Hepatocyte (in vitro differentiated cells): ENCODE measurements around the gene FRMPD4. TPM values are rescaled to one million over a fixed set of nuclear protein-coding genes. Genes with fewer than 3 reads are reported as not detected.

ENCODE experiments used
- DNase-seq: peaks from one replicate; pipeline ENCODE4 v3.0.0-alpha.2; 2016; ENCODE audit warnings: low spot score
- H2AFZ ChIP-seq: fragments of 200-600 bp; sonication (generic); 2 replicates; pipeline ENCODE4 v1.6.0; 2016; ENCODE audit warnings: antibody characterized with exemption, mild to moderate bottlenecking
- H3K27ac ChIP-seq: fragments of 200-600 bp; sonication (generic); 2 replicates; pipeline ENCODE4 v1.5.1; 2016; ENCODE audit warnings: mild to moderate bottlenecking
- H3K27me3 ChIP-seq: fragments of 200-600 bp; sonication (generic); 2 replicates; pipeline ENCODE4 v1.6.1; 2016
- H3K36me3 ChIP-seq: fragments of 200-600 bp; sonication (generic); replicated peaks from 2 replicates; pipeline ENCODE4 v1.5.1; 2016; ENCODE audit warnings: low read depth; ENCODE audit not compliant: insufficient read depth
- H3K4me1 ChIP-seq: fragments of 200-600 bp; sonication (generic); 2 replicates; pipeline ENCODE4 v1.5.1; 2016; ENCODE audit warnings: mild to moderate bottlenecking, moderate library complexity; ENCODE audit not compliant: insufficient read depth
- H3K4me2 ChIP-seq: fragments of 200-600 bp; sonication (generic); 2 replicates; pipeline ENCODE4 v1.6.0; 2016
- H3K4me3 ChIP-seq: fragments of 200-600 bp; sonication (generic); 2 replicates; pipeline ENCODE4 v1.5.1; 2016; ENCODE audit warnings: mild to moderate bottlenecking
- H3K79me2 ChIP-seq: fragments of 200-600 bp; sonication (generic); 2 replicates; pipeline ENCODE4 v1.6.0; 2017; ENCODE audit warnings: mild to moderate bottlenecking
- H3K9me2 ChIP-seq: fragments of 200-600 bp; sonication (generic); replicated peaks from 2 replicates; pipeline ENCODE4 v1.6.0; 2017; ENCODE audit warnings: mild to moderate bottlenecking; ENCODE audit not compliant: insufficient read depth
- H3K9me3 ChIP-seq: fragments of 200-600 bp; sonication (generic); 2 replicates; pipeline ENCODE4 v1.5.1; 2016; ENCODE audit warnings: low read depth, mild to moderate bottlenecking
- H4K20me1 ChIP-seq: fragments of 200-600 bp; sonication (generic); 2 replicates; pipeline ENCODE4 v1.6.0; 2016; ENCODE audit warnings: mild to moderate bottlenecking; ENCODE audit not compliant: insufficient read depth, poor library complexity, severe bottlenecking
- CTCF ChIP-seq: fragments of 200-600 bp; sonication (generic); IDR thresholded peaks from 2 replicates; pipeline ENCODE4 v1.5.1; 2016; ENCODE audit warnings: antibody characterized with exemption, mild to moderate bottlenecking; ENCODE audit not compliant: poor library complexity
- EZH2 ChIP-seq: fragments of 200-600 bp; sonication (generic); IDR thresholded peaks from 2 replicates; pipeline ENCODE4 v1.6.1; 2016; ENCODE audit warnings: antibody characterized with exemption, mild to moderate bottlenecking, borderline replicate concordance
- EZH2phosphoT487 ChIP-seq: fragments of 200-600 bp; sonication (generic); IDR thresholded peaks from one replicate; pipeline ENCODE4 v1.6.1; 2018; ENCODE audit warnings: antibody characterized with exemption, mild to moderate bottlenecking, low read depth, moderate library complexity; ENCODE audit not compliant: unreplicated experiment, severe bottlenecking
- WGBS: methylation state at CpG from one replicate; pipeline ENCODE4 v1.1.6; 2016; ENCODE audit warnings: low lambda C conversion rate; ENCODE audit errors: missing lambda C conversion rate; 5-methylcytosine and 5-hydroxymethylcytosine counted together
- polyA plus RNA-seq: library from polyadenylated mRNA; unstranded; fragments of >200 nt; fragmentation: Nextera tagmentation; extraction: Ambion mirVana; gene quantifications from 2 replicates; pipeline ENCODE4 v1.2.1, GENCODE V29; 2016
- total RNA-seq: library from RNA; depleted of rRNA; stranded (reverse); fragments of >200 nt; gene quantifications from 2 replicates; pipeline ENCODE4 v1.2.3, GENCODE V29; 2014

FRMPD4 gene
- total and polyA plus RNA-seq, 2 experiments from 2014 or later: 0.23 TPM; not detected in 1

DNA sequence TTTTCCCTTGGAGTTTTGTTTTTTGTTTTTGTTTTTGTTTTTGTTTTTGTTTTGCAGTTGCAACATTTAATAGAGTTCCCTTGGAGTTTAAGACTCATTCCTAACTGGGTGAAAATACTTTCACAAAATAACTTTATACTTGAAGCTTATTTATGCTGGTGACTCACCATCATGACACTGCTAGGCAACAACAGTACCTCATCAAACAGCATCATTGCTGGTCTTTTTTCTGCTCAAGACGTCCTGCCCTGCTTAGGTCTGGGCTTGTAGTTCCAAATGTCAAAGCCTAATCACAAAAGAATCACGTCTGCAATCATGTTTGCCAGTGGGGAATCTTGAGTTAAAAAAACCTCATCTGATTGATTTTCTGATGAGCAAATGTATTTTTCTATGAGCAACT lies 547.3 kb downstream of the FRMPD4 start:
- no peak for TF ChIP-seq EZH2
- DNase-seq: no peak
- Histone ChIP-seq H3K9me3 (no peaks in the 10 kb centered on the region), H4K20me1 (no peaks in the 10 kb centered on the region), H2AFZ (no peak overlapping the region), H3K27ac (no peak overlapping the region), H3K4me1 (no peaks in the 10 kb centered on the region), H3K9me2 (no peaks in the 10 kb centered on the region), H3K4me2 (no peak overlapping the region), H3K27me3 (no peaks in the 10 kb centered on the region), H3K4me3 (no peak overlapping the region), H3K36me3 (no peaks in the 10 kb centered on the region), H3K79me2 (no peaks in the 10 kb centered on the region)
- 50% methylated on average over 2 of the region's 2 CpGs for WGBS

GRCh38 chrX:12686331-12686730 lies 548.1 kb downstream of the FRMPD4 start:
- Histone ChIP-seq H4K20me1 (no peaks in the 10 kb centered on the region), H3K4me1 (no peaks in the 10 kb centered on the region), H3K27me3 (no peaks in the 10 kb centered on the region), H3K9me3 (no peaks in the 10 kb centered on the region), H3K4me3 (no peak overlapping the region), H3K79me2 (no peaks in the 10 kb centered on the region), H3K4me2 (no peak overlapping the region), H2AFZ (no peak overlapping the region), H3K9me2 (no peaks in the 10 kb centered on the region), H3K27ac (no peak overlapping the region), H3K36me3 (no peaks in the 10 kb centered on the region)
- DNase-seq: no peak
- TF ChIP-seq EZH2 (no peak), CTCF (no peak), EZH2phosphoT487 (no peak)

DNA sequence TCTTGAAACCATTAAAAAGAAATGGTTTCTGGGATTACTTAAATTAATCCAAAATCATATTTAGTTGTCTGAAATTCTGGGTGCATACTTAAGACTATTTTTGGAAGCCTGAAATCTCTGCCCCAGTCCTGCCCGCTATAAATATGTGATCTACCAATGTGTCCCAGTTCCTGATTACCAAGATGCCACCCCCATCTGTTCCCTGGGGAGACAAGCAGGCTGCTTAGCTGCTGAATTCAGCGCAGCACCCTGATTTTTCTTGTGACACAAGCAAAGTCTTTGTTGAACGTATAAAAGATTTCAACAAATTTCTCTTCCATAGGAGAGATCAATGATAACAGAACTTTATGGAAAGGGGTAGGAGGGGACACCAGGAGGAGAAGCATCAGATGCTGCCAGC lies 552.4 kb downstream of the FRMPD4 start:
- H3K4me3 ChIP-seq: no peak overlapping the region
- WGBS: 55% methylated on average over 3 of the region's 3 CpGs
- no peaks in the 10 kb centered on the region for H4K20me1 ChIP-seq
- H3K4me1 ChIP-seq: no peaks in the 10 kb centered on the region
- H3K27ac ChIP-seq: no peak overlapping the region
- H3K36me3 ChIP-seq: no peaks in the 10 kb centered on the region
- no peaks in the 10 kb centered on the region for H3K9me3 ChIP-seq
- H3K79me2 ChIP-seq: no peaks in the 10 kb centered on the region
- no peak for TF ChIP-seq CTCF
- no peak for TF ChIP-seq EZH2
- TF ChIP-seq EZH2phosphoT487: no peak
- DNase-seq: no peak
- no peak overlapping the region for H2AFZ ChIP-seq
- H3K9me2 ChIP-seq: no peaks in the 10 kb centered on the region
- no peaks in the 10 kb centered on the region for H3K27me3 ChIP-seq
- H3K4me2 ChIP-seq: no peak overlapping the region

GRCh38 chrX:12693754-12694153 lies 555.5 kb downstream of the FRMPD4 start:
- no peaks in the 10 kb centered on the region for H3K27me3 ChIP-seq
- no peak overlapping the region for H3K4me2 ChIP-seq
- H3K36me3 ChIP-seq: no peaks in the 10 kb centered on the region
- TF ChIP-seq CTCF (no peak), EZH2 (no peak), EZH2phosphoT487 (no peak)
- H3K4me1 ChIP-seq: no peaks in the 10 kb centered on the region
- no peaks in the 10 kb centered on the region for H3K79me2 ChIP-seq
- no peak for DNase-seq
- H2AFZ ChIP-seq: no peak overlapping the region
- no peaks in the 10 kb centered on the region for H3K9me3 ChIP-seq
- 83% methylated on average over 2 of the region's 2 CpGs for WGBS
- no peak overlapping the region for H3K4me3 ChIP-seq
- no peak overlapping the region for H3K27ac ChIP-seq
- H4K20me1 ChIP-seq: no peaks in the 10 kb centered on the region
- H3K9me2 ChIP-seq: no peaks in the 10 kb centered on the region
